ENCODE data around the gene OXLD1.

OXLD1 gene

GRCh38 chr17:81666342-81667191, at the start of gene OXLD1, which contains the start of gene CCDC137:
Gene OXLD1, minus strand, starts transcription at chr17:81666605. Its CDS starts 28 bp downstream, at chr17:81666577.
Gene CCDC137, plus strand, starts transcription at chr17:81666737. Its CDS starts 30 bp downstream, at chr17:81666767.
- in situ Hi-C loops (cut with MboI; ENCODE audit: low sequenced_read_pairs): no loop called here

- in situ Hi-C loops (cut with MboI; ENCODE audit: low sequenced_read_pairs): no loop called here
Measured at GRCh38 chr17:81715107-81715871, 48.9 kb upstream of the OXLD1 start.

GRCh38 chr17:81714412-81715106, 48.2 kb upstream of the OXLD1 start:
- in situ Hi-C loops (cut with MboI; ENCODE audit: low sequenced_read_pairs): no loop called here

GRCh38 chr17:81713556-81714411, 47.4 kb upstream of the OXLD1 start:
- in situ Hi-C loops (cut with MboI; ENCODE audit: low sequenced_read_pairs): no loop called here

GRCh38 chr17:81713004-81713555, 46.7 kb upstream of the OXLD1 start:
- in situ Hi-C loops (cut with MboI; ENCODE audit: low sequenced_read_pairs): no loop called here

GRCh38 chr17:81712468-81713003, 46.1 kb upstream of the OXLD1 start:
- in situ Hi-C loops (cut with MboI; ENCODE audit: low sequenced_read_pairs): no loop called here

- in situ Hi-C loops (cut with MboI; ENCODE audit: low sequenced_read_pairs): no loop called here
Measured at GRCh38 chr17:81711814-81712467, 45.5 kb upstream of the OXLD1 start, which contains the start of gene SLC25A10. Gene SLC25A10, plus strand, starts transcription at chr17:81712284. Its CDS starts 143 bp downstream, at chr17:81712427.

- in situ Hi-C loops (cut with MboI; ENCODE audit: low sequenced_read_pairs): no loop called here
Measured at GRCh38 chr17:81710514-81711308, 44.3 kb upstream of the OXLD1 start.

- in situ Hi-C loops (cut with MboI; ENCODE audit: low sequenced_read_pairs): no loop called here
Measured at GRCh38 chr17:81708739-81709185, 42.4 kb upstream of the OXLD1 start.

GRCh38 chr17:81707725-81708646, 41.6 kb upstream of the OXLD1 start:
- in situ Hi-C loops (cut with MboI; ENCODE audit: low sequenced_read_pairs): no loop called here

GRCh38 chr17:81706757-81707624, 40.6 kb upstream of the OXLD1 start:
- in situ Hi-C loops (cut with MboI; ENCODE audit: low sequenced_read_pairs): no loop called here

- in situ Hi-C loops (cut with MboI; ENCODE audit: low sequenced_read_pairs): no loop called here
Measured at GRCh38 chr17:81706232-81706611, 39.8 kb upstream of the OXLD1 start.

- in situ Hi-C loops (cut with MboI; ENCODE audit: low sequenced_read_pairs): no loop called here
Measured at GRCh38 chr17:81705518-81706231, 39.3 kb upstream of the OXLD1 start.

GRCh38 chr17:81703747-81704654, 37.6 kb upstream of the OXLD1 start:
- in situ Hi-C loops (cut with MboI; ENCODE audit: low sequenced_read_pairs): no loop called here

Data from HL-60/S4 treated with retinoic acid at 250 ng/mL for 4 days and 3 days (cell line).